Measurements from ENCODE around the gene SLC35D2.

Gene SLC35D2

GRCh38 chr9:96383165-96383942 lies at the start of gene SLC35D2:
TSS of gene SLC35D2 (minus strand) at chr9:96383711. CDS start at chr9:96383634, 77 bp downstream.
- peak; percentile 82 for DNase-seq (ENCODE audit: low read depth, low spot score)

- DNase-seq (ENCODE audit: low read depth, low spot score), result no peak
These were observed 46.9 kb upstream of the SLC35D2 start for GRCh38 chr9:96430377-96430776.

DNA sequence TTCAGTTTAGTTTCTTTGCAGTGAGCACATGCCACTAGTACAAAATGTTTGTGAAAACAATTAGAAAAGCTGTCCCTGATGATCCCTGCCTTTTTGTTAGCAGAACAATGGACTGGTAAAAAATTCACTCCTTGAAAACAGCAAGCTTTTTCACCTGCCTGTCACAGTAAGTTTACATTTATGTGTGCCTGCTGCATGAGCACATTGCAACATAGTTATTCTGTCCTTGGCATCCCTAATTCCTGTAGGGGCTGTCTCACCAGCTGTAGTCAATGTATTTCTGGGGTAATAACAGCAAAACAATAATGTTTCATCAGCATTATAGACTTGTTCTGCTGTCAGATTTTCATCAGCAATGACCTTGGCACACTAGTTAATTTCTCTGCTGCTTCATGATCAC lies 46.2 kb upstream of the SLC35D2 start:
- DNase-seq (ENCODE audit: low read depth, low spot score), result no peak

DNA sequence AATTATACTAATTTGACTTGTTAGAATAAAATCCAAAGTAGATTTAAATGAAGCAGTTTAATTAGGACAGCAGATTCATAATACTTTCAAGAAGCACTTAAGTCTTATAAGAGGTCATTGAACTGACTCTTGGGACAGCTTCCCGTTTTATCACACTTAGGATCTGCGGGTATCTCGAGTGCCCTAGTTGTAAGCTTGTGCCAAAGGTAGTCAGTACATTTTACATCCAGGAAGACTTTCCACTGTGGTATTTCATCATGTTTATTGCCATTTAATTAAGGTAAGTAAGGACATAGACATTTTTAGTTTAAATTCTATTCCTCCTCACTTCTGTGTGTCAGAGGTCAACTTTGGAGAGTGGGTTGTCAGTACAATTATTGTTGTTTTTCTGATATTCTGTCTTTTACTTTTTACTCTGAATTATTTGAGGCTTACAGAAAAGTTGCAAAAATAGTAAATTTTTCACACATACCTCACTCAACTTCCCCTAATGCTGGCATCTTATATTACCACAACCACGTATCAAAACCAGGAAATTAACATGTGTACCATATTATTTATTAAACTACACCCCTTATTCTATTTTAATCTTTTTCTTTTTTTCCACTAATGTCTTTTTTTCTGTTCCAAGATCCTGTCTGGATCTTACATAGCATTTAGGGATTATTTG lies 42.1 kb upstream of the SLC35D2 start:
- no peak for DNase-seq (ENCODE audit: low read depth, low spot score)

DNA sequence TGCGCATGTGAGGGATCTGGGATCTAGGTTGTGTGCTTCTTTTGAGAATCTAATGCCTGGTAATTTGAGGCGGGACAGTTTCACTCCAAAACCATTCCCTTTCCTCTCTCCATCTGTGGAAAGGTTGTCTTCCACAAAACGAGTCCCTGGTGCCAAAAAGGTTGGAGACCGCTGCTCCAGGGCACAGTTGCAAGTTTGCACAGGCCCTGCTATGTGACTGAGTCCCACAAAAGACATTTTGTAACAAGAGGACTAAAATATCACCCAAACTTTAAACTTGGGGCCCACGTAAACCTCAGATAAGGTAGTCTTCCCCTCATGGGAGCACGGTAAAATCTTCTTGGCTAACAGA lies 40.5 kb upstream of the SLC35D2 start:
- DNase-seq (ENCODE audit: low read depth, low spot score), result no peak

DNA sequence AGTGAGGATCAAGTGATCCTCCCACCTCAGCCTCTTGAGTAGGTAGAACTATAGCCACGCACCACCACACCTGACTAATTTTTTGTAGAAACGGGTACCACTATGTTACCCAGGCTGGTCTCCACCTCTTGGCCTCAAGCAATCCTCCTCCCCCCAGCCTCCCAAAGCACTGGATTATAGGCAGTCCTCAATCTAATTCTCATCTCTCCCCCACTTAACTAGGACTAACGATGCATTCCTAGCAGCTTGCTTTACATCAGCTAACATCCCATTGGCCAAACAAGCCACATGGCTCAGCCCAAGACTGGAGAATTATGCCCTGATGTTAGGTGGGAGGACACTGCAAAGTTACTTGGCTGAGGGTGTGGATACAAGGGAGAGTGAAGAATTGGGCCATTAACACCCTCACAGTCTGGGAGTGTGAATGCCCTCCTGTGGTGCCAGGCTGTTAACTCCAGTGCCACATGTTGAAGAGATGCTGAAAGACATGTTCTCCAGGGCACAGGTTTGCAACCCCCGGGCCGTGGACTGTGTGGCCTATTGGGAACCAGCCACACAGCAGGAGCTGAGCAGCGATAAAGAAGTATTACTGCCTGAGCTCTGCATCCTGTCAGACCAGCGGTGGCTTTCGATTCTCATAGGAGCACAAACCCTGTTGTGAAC lies 39.9 kb upstream of the SLC35D2 start:
- no peak for DNase-seq (ENCODE audit: low read depth, low spot score)

DNA sequence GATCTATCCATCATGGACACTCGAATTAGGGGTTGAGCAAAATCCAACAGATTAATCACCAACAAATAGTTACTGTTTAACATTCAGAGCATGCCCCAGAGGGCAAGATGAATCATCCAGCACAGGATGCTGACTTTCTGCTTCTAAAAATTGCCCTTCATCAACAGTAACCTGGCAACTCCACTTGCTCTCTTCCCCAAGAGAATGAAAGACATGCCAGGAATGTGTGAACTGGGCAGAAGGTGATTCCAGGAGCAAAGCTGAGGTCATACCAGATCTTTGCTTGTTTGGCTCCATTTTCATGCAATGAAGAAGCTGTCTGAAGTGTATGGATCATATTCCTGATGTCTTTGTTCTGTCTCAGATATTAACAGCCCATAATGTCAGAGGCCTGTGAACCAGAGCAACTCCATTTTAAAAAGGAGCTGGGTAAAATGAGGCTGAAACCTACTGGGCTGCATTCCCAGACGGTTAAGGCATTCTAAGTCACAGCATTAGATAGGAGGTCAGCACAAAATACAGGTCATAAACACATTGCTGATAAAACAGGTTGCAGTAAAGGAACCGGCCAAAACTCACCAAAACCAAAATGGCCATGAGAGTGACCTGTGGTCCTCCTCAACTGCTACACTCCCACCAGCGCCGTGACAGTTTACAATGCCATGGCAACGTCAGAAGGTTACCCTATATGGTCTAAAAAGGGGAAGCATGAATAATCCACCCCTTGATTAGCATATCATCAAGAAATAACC lies 37.1 kb upstream of the SLC35D2 start:
- peak; percentile 95 for DNase-seq (ENCODE audit: low read depth, low spot score)

- no peak for DNase-seq (ENCODE audit: low read depth, low spot score)
These were observed 36.1 kb upstream of the SLC35D2 start for GRCh38 chr9:96419691-96419969.

DNA sequence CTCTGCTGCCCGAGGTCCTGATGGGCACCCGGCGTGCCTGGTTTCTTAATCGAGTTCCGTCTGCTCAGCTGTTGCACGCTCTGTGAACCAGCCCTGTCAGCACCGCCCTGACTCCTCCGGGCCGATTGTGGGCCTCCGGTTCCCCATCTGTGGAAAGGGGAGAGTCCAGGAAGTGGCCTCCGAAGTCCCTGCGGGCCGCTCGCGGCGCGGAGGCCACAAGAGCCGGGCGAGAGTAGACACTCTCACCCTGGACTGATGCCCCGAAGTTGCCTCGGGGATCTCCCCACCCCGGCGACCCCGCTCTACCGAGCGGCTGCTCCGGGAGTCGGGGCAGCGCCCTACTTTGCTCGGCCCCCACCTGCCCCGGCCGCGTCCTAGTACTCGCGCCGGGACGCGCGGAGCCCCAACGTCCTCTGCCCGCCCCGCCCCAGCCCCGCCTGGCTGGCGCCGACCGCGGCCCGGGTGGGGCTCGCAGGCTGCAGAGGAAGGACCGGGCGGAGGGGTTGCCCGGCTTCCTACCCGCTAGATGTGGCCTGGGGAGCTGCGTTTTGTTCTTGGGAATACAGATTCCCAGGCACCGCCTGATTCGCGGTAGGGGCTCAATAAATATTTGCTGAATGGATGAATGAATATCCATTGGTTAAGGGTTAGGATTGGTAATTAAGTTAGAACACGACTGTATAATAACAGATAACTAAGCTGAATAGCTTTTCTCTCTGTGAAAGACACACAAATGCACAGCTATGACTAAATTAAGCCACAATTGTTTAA lies 35.6 kb upstream of the SLC35D2 start:
- peak; percentile 84 for DNase-seq (ENCODE audit: low read depth, low spot score)

DNA sequence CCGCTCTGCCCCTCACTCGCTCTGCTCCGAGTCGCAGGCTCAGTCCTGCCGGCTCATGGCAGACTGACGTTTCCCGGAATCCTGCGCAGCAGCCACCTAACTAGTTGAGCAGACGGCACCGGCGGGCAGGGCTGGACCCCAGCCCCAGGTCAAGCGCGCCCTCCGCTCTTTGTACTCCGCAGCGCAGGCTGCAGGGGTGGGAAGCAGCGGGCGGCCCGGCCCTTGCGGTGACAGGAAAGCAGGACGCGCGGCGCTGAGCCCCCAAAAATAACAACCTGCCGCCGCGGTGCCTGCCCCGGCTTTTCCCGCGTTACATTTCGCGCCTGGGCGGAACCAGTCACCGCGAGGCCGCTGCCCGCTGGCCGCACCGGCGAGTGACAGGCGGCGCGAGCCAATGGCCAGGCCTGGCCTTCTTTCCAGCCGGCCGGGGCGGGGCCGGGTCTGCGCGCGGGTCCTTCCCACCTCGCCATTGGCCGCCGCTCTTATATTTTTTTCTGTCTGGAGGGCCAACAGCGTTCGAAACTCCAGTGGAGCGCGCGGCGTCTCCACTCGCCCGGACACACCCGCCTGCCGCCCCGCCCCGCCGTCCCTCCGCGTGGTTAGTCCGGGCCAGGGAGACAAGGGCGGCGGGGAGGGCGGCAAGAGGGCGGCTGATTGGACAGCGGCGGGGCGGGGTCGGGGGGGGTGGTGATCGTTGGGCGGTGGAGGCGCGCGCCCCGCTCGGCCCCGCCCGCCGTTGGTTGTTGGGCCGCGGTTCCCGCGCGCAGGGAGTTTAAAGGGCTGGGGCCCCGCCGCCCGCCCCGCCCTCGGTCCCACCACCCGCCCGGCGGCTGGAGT lies 34.8 kb upstream of the SLC35D2 start, which contains the start of gene ZNF367:
Gene ZNF367, minus strand, starts transcription at position 288 of the 837 bp plus-strand sequence. CDS start 338 bp downstream, outside the sequence.
- peak; percentile 100 for DNase-seq (ENCODE audit: low read depth, low spot score)

- DNase-seq (ENCODE audit: low read depth, low spot score), result peak; percentile 53
These were observed 34.2 kb upstream of the SLC35D2 start for GRCh38 chr9:96417661-96418082.

- peak; percentile 92 for DNase-seq (ENCODE audit: low read depth, low spot score)
These were observed 33.6 kb upstream of the SLC35D2 start for GRCh38 chr9:96417051-96417586.

- DNase-seq (ENCODE audit: low read depth, low spot score), result peak; percentile 9
These were observed 30.1 kb upstream of the SLC35D2 start for GRCh38 chr9:96413302-96414221.

DNA sequence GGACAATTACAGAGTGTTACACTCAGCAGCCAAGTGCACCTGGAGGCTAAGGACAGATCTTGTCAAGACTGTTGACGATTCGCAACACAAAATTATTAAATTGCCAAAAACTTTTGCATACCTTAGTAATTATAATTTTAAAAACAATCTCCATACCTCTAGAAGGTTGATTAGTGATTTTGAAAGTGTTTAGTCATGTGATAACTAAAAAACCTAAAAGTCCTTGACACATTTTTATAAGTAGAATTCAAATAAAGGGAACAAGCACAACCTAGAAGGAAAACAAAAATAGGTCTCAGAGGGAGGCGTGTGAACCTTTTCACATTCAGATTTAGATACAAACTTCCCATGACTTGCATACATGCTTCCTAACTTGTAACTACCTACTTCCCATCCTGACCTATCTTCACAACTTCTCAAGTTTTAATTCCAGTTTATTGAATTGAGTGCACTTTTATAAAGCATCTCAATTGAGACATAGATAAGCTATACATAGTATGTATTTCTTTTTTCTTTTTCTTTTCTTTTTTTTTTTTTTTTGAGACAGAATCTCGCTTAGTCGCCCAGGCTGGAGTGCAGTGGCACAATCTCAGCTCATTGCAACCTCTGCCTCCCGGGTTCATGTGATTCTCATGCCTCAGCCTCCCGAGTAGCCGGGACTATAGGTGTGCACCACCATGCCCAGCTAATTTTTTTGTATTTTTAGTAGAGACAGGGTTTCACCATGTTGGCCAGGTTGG lies 28.8 kb upstream of the SLC35D2 start:
- no peak for DNase-seq (ENCODE audit: low read depth, low spot score)

- no peak for DNase-seq (ENCODE audit: low read depth, low spot score)
These were observed 27.8 kb upstream of the SLC35D2 start for GRCh38 chr9:96411129-96411838.

DNA sequence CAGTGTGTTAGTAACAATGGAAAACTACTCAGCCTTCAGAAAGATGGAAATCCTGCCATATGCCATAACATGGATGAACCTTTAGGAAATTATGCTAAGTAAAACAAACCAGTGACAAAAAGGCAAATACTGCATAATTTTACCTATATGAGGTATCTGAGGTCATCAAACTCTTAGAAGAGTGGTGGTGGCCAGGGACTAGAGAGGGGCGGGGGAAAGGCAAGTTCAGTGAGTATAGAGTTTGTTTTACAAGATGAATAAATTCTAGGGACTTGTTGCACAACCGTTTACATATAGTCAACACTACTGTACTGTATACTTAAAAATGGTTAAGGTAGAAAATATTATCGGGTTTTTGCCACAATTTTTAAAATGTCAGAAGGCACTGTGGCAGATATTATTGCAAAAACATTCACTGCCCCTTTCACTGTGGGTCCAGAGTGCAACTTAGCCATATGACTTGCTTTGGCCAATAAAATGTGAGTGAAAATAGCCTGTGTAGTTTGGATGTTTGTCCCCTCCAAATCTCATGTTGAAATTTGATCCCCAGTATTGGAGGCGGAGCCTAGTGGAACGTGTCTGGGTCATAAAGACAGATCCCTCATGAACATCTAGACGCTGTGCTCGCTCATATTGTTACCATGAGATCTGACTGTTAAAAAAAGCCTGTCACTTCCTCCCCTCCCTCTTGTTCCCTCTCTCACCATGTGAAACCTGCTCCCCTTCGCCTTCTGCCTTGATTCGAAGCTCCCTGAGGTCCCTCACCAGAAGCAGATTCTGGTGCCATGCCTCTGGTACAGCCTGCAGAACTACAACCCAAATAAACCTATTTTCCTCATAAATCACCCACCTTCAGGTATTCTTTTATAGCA lies 25.1 kb upstream of the SLC35D2 start:
- DNase-seq (ENCODE audit: low read depth, low spot score), result no peak

All from astrocyte of the hippocampus (primary cell).